D721Med (cell line): ENCODE data around the gene ZKSCAN5.

ENCODE experiments used
- DNase-seq: peaks from one replicate; pipeline ENCODE4 v3.0.0; 2011; ENCODE audit warnings: low spot score; ENCODE audit not compliant: insufficient read length
- FAIRE-seq: peaks from 2 replicates; lab custom pipeline; 2011; peaks lifted over from hg19 to GRCh38; lab: Jason Lieb, UNC
- CTCF ChIP-seq: IDR thresholded peaks from 2 replicates; pipeline ENCODE4 v1.5.1; 2012; ENCODE audit warnings: mild to moderate bottlenecking, control low read depth; ENCODE audit not compliant: insufficient read depth; ENCODE audit errors: missing control alignments

The ZKSCAN5 gene

GRCh38 chr7:99504603-99505323 lies at the start of gene ZKSCAN5:
Gene ZKSCAN5 (plus strand): TSS chr7:99504662. CDS start chr7:99506045, 1,383 bp downstream.
- FAIRE-seq (no peak), DNase-seq (peak; percentile 67)
- no peak for TF ChIP-seq CTCF

GRCh38 chr7:99455874-99456273 lies 48.6 kb upstream of the ZKSCAN5 start:
- DNase-seq (no peak), FAIRE-seq (no peak)
- no peak for TF ChIP-seq CTCF

GRCh38 chr7:99456288-99456687 lies 48.2 kb upstream of the ZKSCAN5 start:
- no peak for DNase-seq
- no peak for TF ChIP-seq CTCF
- no peak for FAIRE-seq

- no peak for DNase-seq
- no peak for FAIRE-seq
- TF ChIP-seq CTCF: no peak
Observed at GRCh38 chr7:99457050-99457649, 47.3 kb upstream of the ZKSCAN5 start.

GRCh38 chr7:99457650-99458493 lies 46.6 kb upstream of the ZKSCAN5 start:
- TF ChIP-seq CTCF: no peak
- FAIRE-seq: no peak
- no peak for DNase-seq

GRCh38 chr7:99459087-99459486 lies 45.4 kb upstream of the ZKSCAN5 start:
- peak; percentile 28 for TF ChIP-seq CTCF
- FAIRE-seq (no peak), DNase-seq (no peak)
